GM06990 (cell line): ENCODE measurements around the gene PRPH2.

ENCODE experiments used
- DNase-seq: peaks from one replicate; pipeline ENCODE4 v3.0.0-alpha.2; 2011; ENCODE audit not compliant: insufficient read length; ENCODE audit errors: extremely low read depth
- H3K27me3 ChIP-seq: replicated peaks from 2 replicates; pipeline ENCODE4 v1.6.0; 2011; ENCODE audit warnings: low read length; ENCODE audit not compliant: control insufficient read depth, insufficient read depth
- H3K36me3 ChIP-seq: 2 replicates; pipeline ENCODE4 v1.5.1; 2011; ENCODE audit warnings: low read length; ENCODE audit not compliant: control insufficient read depth, insufficient read depth
- H3K4me3 ChIP-seq: replicated peaks from 2 replicates; pipeline ENCODE4 v1.5.1; 2011; ENCODE audit warnings: low read depth, mild to moderate bottlenecking, control low read depth, low read length
- TF ChIP-seq, protein P1 (sequence below): IDR thresholded peaks from 2 replicates; pipeline ENCODE4 v1.5.1; 2011; ENCODE audit warnings: low read length, control low read depth, mild to moderate bottlenecking, inconsistent platforms; ENCODE audit not compliant: insufficient read depth, poor library complexity, severe bottlenecking

PRPH2 gene

DNA sequence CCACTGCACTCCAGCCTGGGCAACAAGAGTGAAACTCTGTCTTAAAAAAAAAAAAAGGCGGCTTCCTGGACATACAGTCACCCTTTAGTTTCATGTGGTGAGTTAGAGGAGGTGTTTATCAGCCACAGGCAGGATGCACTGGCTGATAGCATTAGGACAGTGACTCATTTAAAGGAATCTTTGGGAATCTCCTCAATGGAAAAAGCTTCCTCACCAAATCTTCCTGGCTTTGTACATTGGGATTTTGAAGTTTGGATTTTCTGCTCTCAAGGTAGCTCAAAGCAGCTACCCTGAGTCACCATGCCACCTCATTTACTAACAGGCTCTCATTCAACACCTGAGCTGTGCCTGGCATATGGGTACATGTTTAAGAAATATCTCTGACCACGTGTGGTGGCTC is 20.2 kb downstream of the PRPH2 start:
- Histone ChIP-seq H3K27me3 (no peaks in the 10 kb centered on the region), H3K36me3 (no peaks in the 10 kb centered on the region), H3K4me3 (no peak overlapping the region)
- TF ChIP-seq, protein P1, sequence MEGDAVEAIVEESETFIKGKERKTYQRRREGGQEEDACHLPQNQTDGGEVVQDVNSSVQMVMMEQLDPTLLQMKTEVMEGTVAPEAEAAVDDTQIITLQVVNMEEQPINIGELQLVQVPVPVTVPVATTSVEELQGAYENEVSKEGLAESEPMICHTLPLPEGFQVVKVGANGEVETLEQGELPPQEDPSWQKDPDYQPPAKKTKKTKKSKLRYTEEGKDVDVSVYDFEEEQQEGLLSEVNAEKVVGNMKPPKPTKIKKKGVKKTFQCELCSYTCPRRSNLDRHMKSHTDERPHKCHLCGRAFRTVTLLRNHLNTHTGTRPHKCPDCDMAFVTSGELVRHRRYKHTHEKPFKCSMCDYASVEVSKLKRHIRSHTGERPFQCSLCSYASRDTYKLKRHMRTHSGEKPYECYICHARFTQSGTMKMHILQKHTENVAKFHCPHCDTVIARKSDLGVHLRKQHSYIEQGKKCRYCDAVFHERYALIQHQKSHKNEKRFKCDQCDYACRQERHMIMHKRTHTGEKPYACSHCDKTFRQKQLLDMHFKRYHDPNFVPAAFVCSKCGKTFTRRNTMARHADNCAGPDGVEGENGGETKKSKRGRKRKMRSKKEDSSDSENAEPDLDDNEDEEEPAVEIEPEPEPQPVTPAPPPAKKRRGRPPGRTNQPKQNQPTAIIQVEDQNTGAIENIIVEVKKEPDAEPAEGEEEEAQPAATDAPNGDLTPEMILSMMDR = no peak
- DNase-seq = no peak

DNA sequence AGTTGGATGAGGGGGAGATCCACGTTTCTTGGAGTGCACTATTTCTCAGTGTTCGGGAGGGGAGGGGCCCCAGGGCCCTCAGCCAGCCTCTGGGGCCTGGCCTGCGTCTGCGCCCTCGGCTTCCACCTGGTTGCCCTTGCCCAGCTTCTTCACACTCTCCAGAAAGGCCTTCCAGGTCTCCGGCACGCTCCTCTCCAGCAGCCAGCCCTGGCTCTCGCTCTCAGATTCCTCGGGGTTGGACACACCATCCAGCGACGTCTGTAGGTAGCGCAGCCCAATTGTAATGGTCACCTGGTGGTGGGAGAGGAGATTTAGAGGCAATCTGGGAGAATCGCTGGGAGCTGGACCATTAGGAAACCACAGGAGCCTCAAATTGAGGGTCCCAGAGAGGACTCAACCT is 24.2 kb downstream of the PRPH2 start:
- no peak for DNase-seq
- H3K27me3 ChIP-seq = no peaks in the 10 kb centered on the region
- no peak overlapping the region for H3K4me3 ChIP-seq
- TF ChIP-seq, protein P1 = no peak
- H3K36me3 ChIP-seq = no peaks in the 10 kb centered on the region; the same call in 1 of the 2 replicates

DNA sequence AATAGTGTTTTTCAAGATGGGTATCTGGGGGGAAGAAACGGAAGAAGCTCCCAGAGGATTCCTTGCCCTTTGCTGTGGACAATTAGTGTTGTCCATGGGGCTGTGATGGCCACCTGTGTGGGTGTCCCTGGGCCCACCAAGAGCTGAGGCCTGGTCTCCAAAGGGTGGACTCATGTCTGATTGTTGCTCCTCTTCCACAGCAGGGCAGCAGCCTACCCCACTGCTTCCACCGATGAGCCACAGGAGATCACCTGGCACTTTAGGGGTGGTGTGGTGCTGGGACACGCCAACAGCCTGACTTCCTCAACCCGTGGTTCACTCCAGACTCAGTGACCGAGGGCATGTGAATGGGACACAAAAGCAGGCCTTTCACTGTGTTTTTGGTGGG is 25.1 kb downstream of the PRPH2 start:
- no peaks in the 10 kb centered on the region for H3K27me3 ChIP-seq
- H3K36me3 ChIP-seq = peaks cover 2% of the 10 kb centered on the region
- no peak for DNase-seq
- TF ChIP-seq, protein P1 = no peak
- H3K4me3 ChIP-seq = no peak overlapping the region

DNA sequence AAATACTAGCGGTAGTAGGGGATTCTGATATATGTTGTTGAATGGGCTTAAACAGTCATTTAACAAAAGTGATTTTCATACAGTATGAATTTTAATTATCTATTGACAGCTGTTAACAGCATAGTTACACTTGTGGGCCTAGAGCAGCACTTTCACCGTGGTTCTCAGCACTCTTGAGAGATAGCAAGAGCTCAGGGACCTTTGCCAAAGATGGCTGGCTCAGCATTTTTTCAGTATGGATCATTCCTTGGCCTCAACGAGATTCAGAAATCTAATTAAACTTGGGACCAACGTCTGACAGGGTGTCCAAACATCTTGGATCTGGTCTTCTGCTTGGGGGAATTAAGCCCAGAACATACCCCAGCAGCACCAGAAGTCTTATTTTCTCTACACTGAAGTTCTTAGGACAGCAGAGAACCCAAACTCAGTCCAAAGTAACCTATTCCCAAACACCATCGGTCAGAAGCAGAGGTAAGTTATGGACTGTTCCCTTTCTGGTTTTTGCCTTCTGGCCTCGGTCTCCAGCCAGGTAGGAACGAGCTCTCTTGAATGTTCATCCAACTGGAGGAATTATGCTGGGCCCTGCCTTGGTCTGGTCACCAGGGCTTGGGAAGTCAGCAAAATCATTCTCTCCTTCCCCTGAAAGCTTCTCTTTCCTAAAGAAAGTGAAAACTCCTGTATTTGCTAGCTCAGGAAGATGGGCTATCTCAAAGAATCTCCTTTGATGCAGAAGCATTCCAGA is 25.7 kb downstream of the PRPH2 start:
- DNase-seq = no peak
- Histone ChIP-seq H3K27me3 (no peaks in the 10 kb centered on the region), H3K4me3 (no peak overlapping the region), H3K36me3 (peaks cover 2% of the 10 kb centered on the region)
- TF ChIP-seq, protein P1 = no peak

DNA sequence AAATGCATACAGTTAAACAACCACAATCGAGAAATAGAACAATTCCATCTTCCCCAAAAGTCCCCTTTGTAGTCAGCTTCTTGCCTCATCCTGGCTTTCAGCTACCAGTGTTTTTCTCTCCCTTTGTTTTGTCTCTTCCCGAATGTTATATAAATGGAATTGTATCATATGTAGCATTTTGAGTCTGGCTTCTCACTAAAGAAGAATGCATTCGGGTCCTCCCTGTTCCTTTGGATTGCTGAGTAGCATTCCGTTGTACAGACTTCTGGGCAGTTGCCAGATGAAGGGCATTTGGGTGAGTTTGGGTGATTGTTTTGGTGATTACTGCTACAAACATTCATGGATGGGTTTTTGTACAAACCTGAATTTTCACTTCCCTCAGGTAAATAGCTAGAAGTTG is 27.8 kb downstream of the PRPH2 start:
- Histone ChIP-seq H3K27me3 (no peaks in the 10 kb centered on the region), H3K4me3 (no peak overlapping the region), H3K36me3 (peaks cover 5% of the 10 kb centered on the region)
- TF ChIP-seq, protein P1 = no peak
- DNase-seq = no peak

DNA sequence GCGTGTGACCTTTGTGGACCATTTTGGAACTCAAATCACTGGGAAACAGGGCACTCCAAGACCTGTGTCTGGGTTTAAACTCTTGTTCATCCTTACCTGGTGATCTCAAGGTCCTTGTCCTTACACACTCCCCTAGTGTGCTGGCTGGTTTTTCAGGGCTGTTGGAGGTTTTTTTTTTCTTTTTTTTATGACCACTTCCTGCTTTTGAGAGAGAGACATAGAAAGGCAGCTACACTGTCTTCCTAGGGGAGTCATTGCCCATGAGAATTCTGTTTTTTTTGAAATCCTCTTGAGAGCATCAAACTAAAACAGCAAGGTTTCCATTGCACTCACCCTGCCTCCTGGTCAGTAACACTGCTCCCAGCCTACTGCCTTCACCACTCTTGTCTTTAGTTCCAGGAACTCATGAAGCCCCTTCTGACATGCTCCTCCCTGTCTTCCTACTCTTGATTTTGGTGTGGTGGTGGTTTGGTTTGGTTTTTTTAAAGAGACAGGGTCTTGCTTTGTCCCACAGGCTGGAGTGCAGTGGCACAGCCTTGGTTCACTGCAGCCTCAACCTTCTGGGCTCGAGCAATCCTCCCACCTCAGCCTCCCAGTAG is 28.6 kb downstream of the PRPH2 start:
- no peaks in the 10 kb centered on the region for H3K27me3 ChIP-seq

More for the DNA sequence above, 28.6 kb downstream of the PRPH2 start:
- no peak for DNase-seq
- H3K36me3 ChIP-seq = peaks cover 9% of the 10 kb centered on the region
- H3K4me3 ChIP-seq = no peak overlapping the region
- TF ChIP-seq, protein P1 = no peak
